H9 (cell line): ENCODE data around the gene IL20RB. TPM values are rescaled to one million over a fixed set of nuclear protein-coding genes. Genes with fewer than 3 reads are reported as not detected.
"Not testable (repeated sequence)": the region's sequence is repeated elsewhere in the genome, so short reads cannot be mapped to it uniquely, and the experiment has no call there.

Experiments used
- DNase-seq: peaks from one replicate; pipeline ENCODE4 v3.0.0-alpha.2; 2017
- H2AFZ ChIP-seq: one replicate; pipeline ENCODE4 v1.6.1; 2013; ENCODE audit warnings: mild to moderate bottlenecking, low read length, control low read depth, moderate library complexity
- H2AK5ac ChIP-seq: 2 replicates; pipeline ENCODE4 v1.6.1; 2013; ENCODE audit warnings: low read length, control low read depth, mixed read lengths; ENCODE audit not compliant: insufficient read length
- H2BK120ac ChIP-seq: one replicate; pipeline ENCODE4 v1.6.1; 2013; ENCODE audit warnings: low read depth, mild to moderate bottlenecking, low read length, control low read depth, inconsistent platforms; ENCODE audit not compliant: poor library complexity, severe bottlenecking
- H2BK12ac ChIP-seq: 2 replicates; pipeline ENCODE4 v1.6.1; 2013; ENCODE audit warnings: low read length, control low read depth, mixed read lengths, low read depth; ENCODE audit not compliant: insufficient read length
- H2BK15ac ChIP-seq: 2 replicates; pipeline ENCODE4 v1.6.1; 2013; ENCODE audit warnings: low read depth, low read length, control low read depth
- H2BK20ac ChIP-seq: one replicate; pipeline ENCODE4 v1.6.1; 2013; ENCODE audit warnings: low read depth, mild to moderate bottlenecking, low read length, control low read depth, inconsistent platforms; ENCODE audit not compliant: poor library complexity, severe bottlenecking
- H2BK5ac ChIP-seq: 2 replicates; pipeline ENCODE4 v1.6.1; 2013; ENCODE audit warnings: low read length, control low read depth, mixed read lengths; ENCODE audit not compliant: insufficient read length
- H3K14ac ChIP-seq: 2 replicates; pipeline ENCODE4 v1.6.1; 2013; ENCODE audit warnings: low read length, control low read depth; ENCODE audit not compliant: insufficient read depth
- H3K18ac ChIP-seq: 2 replicates; pipeline ENCODE4 v1.6.1; 2013; ENCODE audit warnings: low read depth, mild to moderate bottlenecking, mixed read lengths, low read length, control low read depth; ENCODE audit not compliant: insufficient read length
- H3K23ac ChIP-seq: 2 replicates; pipeline ENCODE4 v1.6.1; 2013; ENCODE audit warnings: low read length, control low read depth, mixed read lengths, low read depth; ENCODE audit not compliant: insufficient read length
- H3K23me2 ChIP-seq: 2 replicates; pipeline ENCODE4 v1.6.1; 2013; ENCODE audit warnings: low read depth, mild to moderate bottlenecking, mixed read lengths, low read length, control low read depth; ENCODE audit not compliant: insufficient read length, poor library complexity, severe bottlenecking
- H3K27ac ChIP-seq: 2 replicates; pipeline ENCODE4 v1.5.1; 2013; ENCODE audit warnings: low read length, control low read depth, mixed read lengths, low read depth; ENCODE audit not compliant: insufficient read length
- H3K27me3 ChIP-seq: 2 replicates; pipeline ENCODE4 v1.6.1; 2013; ENCODE audit warnings: low read length, control low read depth, inconsistent platforms; ENCODE audit not compliant: insufficient read depth
- H3K4ac ChIP-seq: 2 replicates; pipeline ENCODE4 v1.6.1; 2013; ENCODE audit warnings: low read depth, mild to moderate bottlenecking, control low read depth, inconsistent platforms, low read length, moderate library complexity
- H3K4me1 ChIP-seq: 2 replicates; pipeline ENCODE4 v1.6.1; 2013; ENCODE audit warnings: low read length, control low read depth, inconsistent platforms; ENCODE audit not compliant: insufficient read depth
- H3K4me2 ChIP-seq: 2 replicates; pipeline ENCODE4 v1.6.1; 2013; ENCODE audit warnings: low read length, control low read depth, mixed read lengths; ENCODE audit not compliant: insufficient read length, insufficient read depth
- H3K56ac ChIP-seq: 2 replicates; pipeline ENCODE4 v1.6.1; 2013; ENCODE audit warnings: low read depth, mild to moderate bottlenecking, mixed read lengths, low read length, control low read depth; ENCODE audit not compliant: insufficient read length
- H3K79me1 ChIP-seq: 2 replicates; pipeline ENCODE4 v1.6.1; 2013; ENCODE audit warnings: low read depth, mild to moderate bottlenecking, moderate library complexity, low read length, control low read depth, inconsistent platforms; ENCODE audit not compliant: insufficient read depth, poor library complexity, severe bottlenecking
- H3K79me2 ChIP-seq: 2 replicates; pipeline ENCODE4 v1.6.1; 2013; ENCODE audit warnings: low read length, control low read depth, inconsistent platforms; ENCODE audit not compliant: insufficient read depth
- H3K9ac ChIP-seq: 2 replicates; pipeline ENCODE4 v1.6.1; 2013; ENCODE audit warnings: low read length, control low read depth, mixed read lengths; ENCODE audit not compliant: insufficient read length; ENCODE audit errors: extremely low read depth
- H3K9me3 ChIP-seq: one replicate; pipeline ENCODE4 v1.6.1; 2013; ENCODE audit warnings: low read depth, low read length, inconsistent platforms; ENCODE audit not compliant: control insufficient read depth
- H3T11ph ChIP-seq: one replicate; pipeline ENCODE4 v1.6.1; 2013; ENCODE audit warnings: mild to moderate bottlenecking, low read length, control low read depth, inconsistent platforms
- H4K20me1 ChIP-seq: one replicate; pipeline ENCODE4 v1.6.1; 2013; ENCODE audit not compliant: control insufficient read depth, insufficient read length, insufficient read depth
- H4K5ac ChIP-seq: 2 replicates; pipeline ENCODE4 v1.6.1; 2013; ENCODE audit warnings: low read depth, mild to moderate bottlenecking, mixed read lengths, low read length, control low read depth; ENCODE audit not compliant: insufficient read length
- H4K8ac ChIP-seq: replicated peaks from 2 replicates; pipeline ENCODE4 v1.6.1; 2013; ENCODE audit warnings: low read length, control low read depth, mixed read lengths, low read depth; ENCODE audit not compliant: insufficient read length
- H4K91ac ChIP-seq: 2 replicates; pipeline ENCODE4 v1.6.1; 2013; ENCODE audit warnings: low read depth, mild to moderate bottlenecking, moderate library complexity, mixed read lengths, low read length, control low read depth; ENCODE audit not compliant: insufficient read length
- H3K27ac Mint-ChIP-seq, 3 experiments: 2 replicates in 2 of 3; 3 replicates in 1 of 3; pipeline ENCODE4 v1.8.0; 2020 to 2021; ENCODE audit warnings: mixed read lengths in 3 of 3, mild to moderate bottlenecking in 1 of 3, moderate library complexity in 1 of 3
- H3K27me3 Mint-ChIP-seq: 2 replicates; pipeline ENCODE4 v1.8.0; 2021; ENCODE audit warnings: low read depth, mild to moderate bottlenecking, moderate library complexity, mixed read lengths
- H3K36me3 Mint-ChIP-seq, 3 experiments: 2 replicates in 2 of 3; 3 replicates in 1 of 3; pipeline ENCODE4 v1.8.0; 2020 to 2021; ENCODE audit warnings: low read depth in 3 of 3, mixed read lengths in 3 of 3; ENCODE audit not compliant: insufficient read depth in 1 of 3
- H3K4me1 Mint-ChIP-seq, 2 experiments: 2 replicates each; pipeline ENCODE4 v1.8.0; 2020; ENCODE audit warnings: mixed read lengths in 2 of 2
- H3K4me3 Mint-ChIP-seq, 2 experiments: 2 replicates in 1 of 2; 3 replicates in 1 of 2; pipeline ENCODE4 v1.8.0; 2020 to 2021; ENCODE audit warnings: mild to moderate bottlenecking in 2 of 2, mixed read lengths in 2 of 2, moderate library complexity in 1 of 2
- H3K9me3 Mint-ChIP-seq, 2 experiments: 2 replicates in 1 of 2; 3 replicates in 1 of 2; pipeline ENCODE4 v1.8.0; 2020; ENCODE audit warnings: mild to moderate bottlenecking in 2 of 2, mixed read lengths in 2 of 2, moderate library complexity in 1 of 2
- CTCF ChIP-seq: fragments of 200-600 bp; sonication (generic); conservative IDR thresholded peaks from 3 replicates; pipeline ENCODE4 v1.8.0; 2021; ENCODE audit warnings: antibody characterized with exemption, mild to moderate bottlenecking
- WGBS: extraction: QIAGEN DNeasy Blood & Tissue Kit; methylation state at CpG from one replicate; pipeline ENCODE4 v1.1.7; 2013; ENCODE audit warnings: missing lambda C conversion rate, low lambda C conversion rate, mixed read lengths; ENCODE audit not compliant: insufficient read length; ENCODE audit errors: extremely low coverage; 5-methylcytosine and 5-hydroxymethylcytosine counted together
- total RNA-seq: library from RNA; stranded (reverse); gene quantifications from 2 replicates; pipeline ENCODE4 v1.2.1, GENCODE V29; 2021

Gene IL20RB
- total RNA-seq, 1 experiment from 2014 or later, result 1.5 TPM

GRCh38 chr3:136984837-136985236 lies 27.1 kb downstream of the IL20RB start:
- no peak overlapping the region for H2BK5ac ChIP-seq
- DNase-seq, result no peak
- H4K5ac ChIP-seq, result no peak overlapping the region
- no peak overlapping the region for H2BK20ac ChIP-seq
- WGBS, result no CpG with 5 or more reads among the region's 3 CpGs
- Mint-ChIP-seq H3K27me3 (no peaks in the 10 kb centered on the region), H3K36me3 (peaks cover 6 to 19% (median 15%) of the 10 kb centered on the region in 3 experiments), H3K4me3 (no peak overlapping the region), H3K4me1 (0 out of 4 replicates have a peak, but pooled peaks cover 2 to 4% of the 10 kb centered on the region in 2 experiments), H3K9me3 (peaks cover 12 to 18% of the 10 kb centered on the region in 2 experiments), H3K27ac (peak overlapping the region in 1 of 3 experiments; percentile 23; a peak in 2 of 7 replicates)
- H3K9ac ChIP-seq, result no peak overlapping the region
- H3T11ph ChIP-seq, result no peak overlapping the region
- H3K27ac ChIP-seq, result no peak overlapping the region
- TF ChIP-seq CTCF, result no peak
- no peak overlapping the region for H3K18ac ChIP-seq
- no peaks in the 10 kb centered on the region for H4K20me1 ChIP-seq
- H3K27me3 ChIP-seq, result no peaks in the 10 kb centered on the region
- H2BK15ac ChIP-seq, result no peak overlapping the region
- no peak overlapping the region for H2AFZ ChIP-seq
- no peak overlapping the region for H2AK5ac ChIP-seq
- H3K56ac ChIP-seq, result no peak overlapping the region
- H4K8ac ChIP-seq, result no peak overlapping the region
- H3K23me2 ChIP-seq, result no peaks in the 10 kb centered on the region
- peaks cover 7% of the 10 kb centered on the region for H3K9me3 ChIP-seq
- no peak overlapping the region for H2BK120ac ChIP-seq
- no peak overlapping the region for H2BK12ac ChIP-seq
- no peaks in the 10 kb centered on the region; the same call in 1 of the 2 replicates for H3K4me1 ChIP-seq
- no peaks in the 10 kb centered on the region for H3K79me2 ChIP-seq
- H3K4ac ChIP-seq, result no peak overlapping the region
- no peak overlapping the region for H3K23ac ChIP-seq
- no peak overlapping the region for H4K91ac ChIP-seq
- H3K79me1 ChIP-seq, result no peaks in the 10 kb centered on the region
- H3K14ac ChIP-seq, result no peak overlapping the region
- H3K4me2 ChIP-seq, result no peak overlapping the region

GRCh38 chr3:136987398-136987980 lies 29.7 kb downstream of the IL20RB start:
- H3K4ac ChIP-seq, H4K8ac ChIP-seq, H3K14ac ChIP-seq, H3T11ph ChIP-seq, H3K79me1 ChIP-seq, H3K4me1 ChIP-seq, H2BK15ac ChIP-seq, H4K91ac ChIP-seq, H3K4me3 Mint-ChIP-seq, H3K79me2 ChIP-seq, DNase-seq, H2AK5ac ChIP-seq, H2BK12ac ChIP-seq, H3K9me3 ChIP-seq, H2BK120ac ChIP-seq, H3K4me1 Mint-ChIP-seq, H2BK20ac ChIP-seq, H4K5ac ChIP-seq, H4K20me1 ChIP-seq, H3K27ac Mint-ChIP-seq, H3K18ac ChIP-seq, H2AFZ ChIP-seq, H3K23ac ChIP-seq, H3K23me2 ChIP-seq, H2BK5ac ChIP-seq, H3K56ac ChIP-seq, H3K27me3 Mint-ChIP-seq, H3K9ac ChIP-seq, H3K27me3 ChIP-seq, H3K4me2 ChIP-seq, H3K27ac ChIP-seq: not testable (repeated sequence)
- H3K9me3 Mint-ChIP-seq, result peaks cover 12 to 18% of the 10 kb centered on the region in 2 experiments
- peaks cover 6 to 19% (median 15%) of the 10 kb centered on the region in 3 experiments for H3K36me3 Mint-ChIP-seq
- no CpG with 5 or more reads among the region's 39 CpGs for WGBS
